GM18909 (cell line): ENCODE results near the gene VPS9D1.
"Not testable (repeated sequence)": the region's sequence is repeated elsewhere in the genome, so short reads cannot be mapped to it uniquely, and the experiment has no call there.

ENCODE experiments used
- ATAC-seq: cut with Tn5 transposase; IDR thresholded peaks from one replicate; pipeline ENCODE4 v1.9.1; 2021; ENCODE audit warnings: mild to moderate bottlenecking; ENCODE audit not compliant: unreplicated experiment, poor library complexity

The VPS9D1 gene

GRCh38 chr16:89669755-89670154, 50.9 kb downstream of the VPS9D1 start:
- no peak for ATAC-seq

GRCh38 chr16:89668790-89669158, 51.9 kb downstream of the VPS9D1 start:
- no peak for ATAC-seq

- ATAC-seq: no peak
Measured at GRCh38 chr16:89667633-89668032, 53.1 kb downstream of the VPS9D1 start.

- not testable (repeated sequence) for ATAC-seq
Measured at GRCh38 chr16:89667000-89667399, 53.7 kb downstream of the VPS9D1 start.

GRCh38 chr16:89664238-89664637, 56.5 kb downstream of the VPS9D1 start:
- not testable (repeated sequence) for ATAC-seq

GRCh38 chr16:89661215-89661614, 59.5 kb downstream of the VPS9D1 start:
- ATAC-seq: no peak

GRCh38 chr16:89660146-89660545, 60.6 kb downstream of the VPS9D1 start:
- no peak for ATAC-seq

GRCh38 chr16:89658221-89658879, 62.3 kb downstream of the VPS9D1 start:
- no peak for ATAC-seq

GRCh38 chr16:89657442-89658220, 63.1 kb downstream of the VPS9D1 start, which contains the start of the genes CHMP1A and SPATA33:
CHMP1A (minus strand) TSS chr16:89657708; CDS start chr16:89657588, 120 bp downstream.
SPATA33 (plus strand) TSS chr16:89657836; CDS start chr16:89657912, 76 bp downstream.
- ATAC-seq: peak; percentile 91
